HG03469 (cell line): ENCODE data around the gene SEMA3D.

Source experiments
- ATAC-seq: cut with Tn5 transposase; IDR thresholded peaks from one replicate; pipeline ENCODE4 v1.9.1; 2021; ENCODE audit warnings: mild to moderate bottlenecking, moderate library complexity, moderate number of reproducible peaks; ENCODE audit not compliant: unreplicated experiment

SEMA3D gene

GRCh38 chr7:85081846-85082245 is 105.0 kb downstream of the SEMA3D start:
- no peak for ATAC-seq

DNA sequence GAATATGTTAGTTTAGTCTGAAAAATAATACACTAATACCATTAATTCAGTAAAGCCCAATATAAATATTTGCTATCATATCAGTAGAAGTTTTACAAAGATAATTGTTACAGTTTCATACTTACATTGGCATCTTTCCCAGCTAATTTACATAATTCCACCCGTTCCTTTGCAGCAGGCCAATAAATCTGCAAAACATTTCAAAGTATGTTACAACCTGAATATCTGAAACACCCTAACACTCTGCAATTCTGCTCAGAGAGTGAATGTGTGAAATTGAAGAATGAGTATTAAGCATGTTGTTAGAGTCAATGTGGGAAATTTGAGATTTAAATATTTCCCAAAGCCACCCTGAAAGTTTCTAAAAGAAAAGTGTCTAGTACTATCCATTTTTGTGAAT is 105.5 kb downstream of the SEMA3D start:
- no peak for ATAC-seq

DNA sequence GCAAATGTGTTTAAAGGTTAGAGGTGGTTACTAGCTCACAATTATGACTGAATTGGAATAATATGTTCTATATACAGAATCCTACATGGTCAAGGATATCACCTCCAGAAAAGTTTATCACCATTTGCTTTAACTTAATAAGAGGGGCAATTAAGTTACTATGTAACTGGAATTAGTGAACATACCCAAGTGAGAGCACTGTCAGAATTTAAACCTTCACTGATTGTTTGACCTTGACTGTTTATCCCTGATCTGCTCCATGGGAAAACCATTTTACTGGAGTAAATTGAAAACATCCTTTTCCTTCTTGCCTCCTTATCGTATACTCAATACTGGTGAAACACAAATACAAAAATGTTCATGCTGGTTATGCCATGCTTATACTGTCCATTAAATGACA is 107.4 kb downstream of the SEMA3D start:
- ATAC-seq = no peak

- no peak for ATAC-seq
Observed at GRCh38 chr7:85078181-85078580, 108.7 kb downstream of the SEMA3D start.

- ATAC-seq = no peak
Observed at GRCh38 chr7:85075864-85076263, 111.0 kb downstream of the SEMA3D start.

DNA sequence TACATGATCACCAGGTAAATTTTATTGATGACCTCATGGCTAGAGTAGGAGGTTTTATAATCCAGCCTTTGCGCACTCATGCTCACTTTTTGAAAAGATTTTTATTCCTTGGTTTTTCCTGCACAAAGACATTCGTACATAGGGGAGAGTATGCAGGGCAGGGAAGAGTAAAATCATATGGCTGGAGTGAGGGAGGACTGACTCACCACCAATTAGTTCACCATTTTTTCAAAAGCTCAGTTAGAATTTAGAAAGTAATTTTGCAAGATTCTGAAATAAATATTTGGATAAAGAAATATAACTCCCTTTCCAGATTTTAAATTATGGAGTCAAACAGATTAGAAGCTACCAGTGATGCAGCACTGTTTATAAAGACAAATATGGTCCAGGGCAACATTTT is 111.9 kb downstream of the SEMA3D start:
- no peak for ATAC-seq

DNA sequence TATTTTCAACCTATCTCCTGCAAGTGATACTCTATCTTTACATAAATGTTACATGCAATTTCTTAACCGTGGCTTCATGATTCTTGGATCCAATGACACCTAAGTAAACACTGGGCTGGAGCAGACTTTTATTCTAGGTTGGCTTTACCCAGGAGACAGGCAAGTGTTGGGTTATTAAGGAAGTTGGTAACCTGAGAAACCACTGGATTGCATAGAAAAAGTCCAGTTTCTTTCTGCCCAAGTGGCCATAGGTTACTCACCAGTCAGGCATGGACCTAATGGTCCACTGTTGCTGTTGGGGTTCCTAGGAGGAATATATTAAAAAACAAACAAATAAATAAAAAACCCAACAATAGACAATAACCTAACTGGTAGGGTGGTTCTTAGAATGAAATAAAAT is 112.8 kb downstream of the SEMA3D start:
- no peak for ATAC-seq

DNA sequence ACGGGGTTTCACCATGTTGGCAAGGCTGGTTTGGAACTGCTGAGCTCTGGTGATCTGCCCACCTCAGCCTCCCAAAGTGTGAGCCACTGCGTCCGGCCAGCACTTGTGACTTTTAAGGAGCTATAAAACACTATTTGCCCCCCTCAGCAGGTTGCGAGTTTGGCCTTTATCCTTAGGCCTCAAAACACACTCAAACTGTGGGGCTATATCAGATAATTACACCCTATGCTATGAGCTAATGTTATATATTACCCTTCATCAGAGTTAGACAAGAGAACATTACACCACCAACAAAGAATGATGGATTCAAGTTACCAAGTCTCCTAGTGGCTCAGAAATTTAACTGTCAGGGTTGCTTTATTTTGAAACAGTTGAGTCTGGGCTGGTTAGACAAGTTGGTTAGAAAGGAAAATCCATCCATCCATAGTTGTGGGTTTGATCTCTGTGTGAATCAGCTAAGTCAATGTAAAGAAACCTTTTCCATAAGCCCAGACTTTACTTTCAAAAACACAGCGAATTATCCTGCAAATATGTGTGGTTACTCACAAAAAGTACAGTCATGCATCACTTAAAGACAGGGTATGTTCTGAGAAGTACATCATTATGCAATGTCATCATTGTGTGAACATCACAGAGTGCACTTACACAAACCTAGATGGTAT is 115.8 kb downstream of the SEMA3D start:
- no peak for ATAC-seq

DNA sequence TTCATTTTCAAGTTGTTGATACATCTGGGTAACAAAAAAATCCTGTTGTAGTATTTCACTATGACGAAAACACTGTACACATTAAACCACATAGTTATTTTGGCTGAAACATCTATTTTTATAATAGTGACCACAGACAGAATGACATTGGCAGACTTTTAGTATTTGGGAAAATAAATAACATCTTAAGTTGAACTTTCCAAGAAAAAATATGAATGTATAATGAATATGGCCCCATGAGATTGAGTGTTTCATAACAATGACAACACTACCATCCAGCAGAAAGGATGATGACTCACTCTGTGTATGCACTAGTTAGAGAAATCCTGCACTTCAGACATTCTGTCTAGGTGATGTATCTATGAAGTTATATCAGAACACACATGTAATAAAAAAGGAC is 118.1 kb downstream of the SEMA3D start:
- no peak for ATAC-seq

DNA sequence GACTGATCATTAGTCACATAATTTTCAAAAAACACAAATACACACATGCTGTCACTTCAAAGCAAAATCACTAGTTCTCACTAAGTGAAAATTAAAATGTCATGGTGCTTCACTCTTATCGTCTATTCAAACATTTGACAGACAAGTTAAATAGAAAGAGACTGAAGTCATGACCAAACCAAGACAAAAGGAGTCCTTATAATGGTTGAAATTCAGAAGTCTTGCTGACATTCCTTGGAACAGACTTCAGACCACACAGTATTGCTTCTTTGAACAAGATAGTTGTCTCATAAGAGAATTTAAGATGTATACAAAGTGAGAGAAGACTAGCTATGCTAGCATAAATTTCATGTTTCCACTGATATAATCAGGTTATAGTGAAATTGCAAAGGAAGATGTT is 119.5 kb downstream of the SEMA3D start:
- no peak for ATAC-seq

GRCh38 chr7:85065888-85066485 is 120.9 kb downstream of the SEMA3D start:
- ATAC-seq = no peak

- no peak for ATAC-seq
Observed at GRCh38 chr7:85065306-85065705, 121.5 kb downstream of the SEMA3D start.

GRCh38 chr7:85062651-85063050 is 124.2 kb downstream of the SEMA3D start:
- no peak for ATAC-seq

DNA sequence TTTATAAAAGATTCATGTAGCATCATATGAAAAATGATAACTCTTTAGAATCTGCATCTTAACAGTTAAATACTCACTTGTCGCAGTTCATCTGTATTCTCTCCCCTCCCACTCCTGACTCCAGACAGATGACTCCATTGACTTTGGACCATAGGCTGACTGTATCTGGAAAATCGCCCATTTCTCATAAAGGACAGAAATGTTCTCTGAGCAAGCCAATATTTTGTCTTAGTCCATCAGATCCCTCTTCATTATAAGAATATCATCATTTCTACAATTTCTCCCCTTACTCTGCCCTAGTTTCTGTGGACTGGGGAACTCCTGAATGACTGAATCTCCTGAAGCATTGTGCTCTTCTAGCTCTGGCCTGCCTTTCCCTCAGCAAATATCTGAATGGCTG is 125.4 kb downstream of the SEMA3D start:
- no peak for ATAC-seq

DNA sequence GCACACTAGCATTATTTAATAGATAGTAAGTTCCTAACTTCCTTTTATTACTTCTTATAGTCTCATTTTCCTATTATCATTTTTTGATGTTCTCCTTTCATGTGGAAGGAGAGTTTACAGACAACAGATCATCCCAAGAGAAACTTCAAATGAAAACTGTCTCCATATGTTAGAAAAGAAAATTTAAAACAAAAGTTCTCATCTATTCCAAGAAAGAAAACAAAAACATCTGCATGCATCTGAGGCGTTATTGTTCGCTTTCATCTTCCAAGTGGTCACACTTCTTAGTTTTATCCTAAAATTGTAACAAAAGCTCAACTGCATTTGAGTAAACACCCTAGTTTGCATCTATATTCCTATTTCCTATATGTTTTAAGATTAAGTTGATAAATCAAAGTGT is 126.2 kb downstream of the SEMA3D start:
- no peak for ATAC-seq

- ATAC-seq = no peak
Observed at GRCh38 chr7:85055906-85056305, 130.9 kb downstream of the SEMA3D start.

GRCh38 chr7:85055196-85055595 is 131.7 kb downstream of the SEMA3D start:
- no peak for ATAC-seq

- ATAC-seq = no peak
Observed at GRCh38 chr7:85054306-85054705, 132.6 kb downstream of the SEMA3D start.

DNA sequence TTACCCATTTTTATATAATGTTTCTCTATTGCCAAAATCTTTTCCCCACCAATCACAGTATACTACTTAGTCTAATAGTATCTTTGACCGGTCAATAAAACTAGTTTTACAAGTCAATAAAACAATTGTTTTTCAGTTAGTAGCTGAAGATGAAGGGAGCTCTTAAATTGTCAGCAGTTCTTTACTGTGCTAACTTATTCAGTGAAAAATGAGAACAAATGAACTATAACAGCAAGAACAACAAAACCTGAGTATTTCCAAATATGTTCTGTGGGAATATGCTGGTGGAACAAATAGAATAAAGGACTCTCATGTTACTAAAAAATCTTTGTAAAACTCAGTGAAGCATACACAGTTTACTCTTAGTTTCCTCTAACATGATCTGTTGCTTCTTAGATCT is 134.0 kb downstream of the SEMA3D start:
- no peak for ATAC-seq

GRCh38 chr7:85052056-85052737 is 134.7 kb downstream of the SEMA3D start:
- no peak for ATAC-seq

DNA sequence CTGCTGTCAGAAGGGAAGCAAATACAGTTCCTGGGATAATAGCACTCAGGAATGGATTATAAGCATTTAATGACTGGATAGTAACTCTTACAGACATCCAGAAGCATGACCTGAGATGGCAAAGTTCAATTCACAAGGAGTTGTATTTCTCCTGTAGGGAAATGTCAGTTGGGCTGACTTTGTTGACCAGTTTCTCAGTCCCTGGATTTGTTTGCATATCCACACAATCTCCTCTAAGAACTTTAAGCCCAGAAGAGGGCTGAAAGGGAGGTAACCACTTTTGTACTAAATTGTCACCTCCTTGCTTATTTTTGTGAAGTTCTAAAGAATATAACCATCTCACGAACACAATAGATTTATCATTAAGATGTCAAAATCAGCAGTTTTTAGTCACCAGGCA is 140.3 kb downstream of the SEMA3D start:
- ATAC-seq = no peak

- ATAC-seq = peak; percentile 54
Observed at GRCh38 chr7:85041605-85042216, 145.1 kb downstream of the SEMA3D start.
